AG10803 (cell line): ENCODE measurements around the gene MARCKSL1.

Source experiments
- DNase-seq: peaks from one replicate; pipeline ENCODE4 v3.0.0; 2010; ENCODE audit warnings: low read depth
- H3K4me3 ChIP-seq: 2 replicates; pipeline ENCODE4 v1.5.1; 2011; ENCODE audit warnings: mild to moderate bottlenecking, low read length, control low read depth
- TF ChIP-seq, protein P1 (sequence below): conservative IDR thresholded peaks from 2 replicates; pipeline ENCODE4 v1.5.1; 2011; ENCODE audit warnings: mild to moderate bottlenecking, low read length, control low read depth, inconsistent platforms

Gene MARCKSL1

DNA sequence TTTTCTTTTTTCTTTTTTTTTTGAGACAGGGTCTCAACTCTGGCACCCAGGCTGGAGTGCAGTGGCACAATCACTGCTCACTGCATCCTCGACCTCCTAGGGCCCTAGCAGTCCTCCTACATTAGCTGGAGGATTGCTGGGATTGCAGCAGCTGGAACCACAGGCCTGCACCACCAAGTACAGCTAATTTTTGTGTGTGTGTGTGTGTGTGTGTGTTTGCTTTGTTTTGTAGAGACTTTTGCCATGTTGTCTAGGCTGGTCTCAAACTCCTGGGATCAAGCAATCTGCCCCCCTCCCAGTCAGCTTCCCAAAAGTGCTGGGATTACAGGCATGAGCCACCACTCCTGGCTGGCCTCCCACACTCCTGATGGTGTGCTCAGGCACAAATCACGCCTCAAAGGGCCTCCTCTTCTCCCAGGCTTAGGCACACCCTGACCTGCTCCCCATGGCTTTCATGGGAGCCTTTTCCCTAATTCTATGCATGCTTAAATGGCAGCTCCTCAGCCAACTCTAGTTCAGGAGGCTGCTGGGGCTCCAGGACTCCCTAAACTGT, 16.9 kb upstream of the MARCKSL1 start:
- peak; percentile 33 for DNase-seq
- no peak overlapping the region for H3K4me3 ChIP-seq
- TF ChIP-seq, protein P1, sequence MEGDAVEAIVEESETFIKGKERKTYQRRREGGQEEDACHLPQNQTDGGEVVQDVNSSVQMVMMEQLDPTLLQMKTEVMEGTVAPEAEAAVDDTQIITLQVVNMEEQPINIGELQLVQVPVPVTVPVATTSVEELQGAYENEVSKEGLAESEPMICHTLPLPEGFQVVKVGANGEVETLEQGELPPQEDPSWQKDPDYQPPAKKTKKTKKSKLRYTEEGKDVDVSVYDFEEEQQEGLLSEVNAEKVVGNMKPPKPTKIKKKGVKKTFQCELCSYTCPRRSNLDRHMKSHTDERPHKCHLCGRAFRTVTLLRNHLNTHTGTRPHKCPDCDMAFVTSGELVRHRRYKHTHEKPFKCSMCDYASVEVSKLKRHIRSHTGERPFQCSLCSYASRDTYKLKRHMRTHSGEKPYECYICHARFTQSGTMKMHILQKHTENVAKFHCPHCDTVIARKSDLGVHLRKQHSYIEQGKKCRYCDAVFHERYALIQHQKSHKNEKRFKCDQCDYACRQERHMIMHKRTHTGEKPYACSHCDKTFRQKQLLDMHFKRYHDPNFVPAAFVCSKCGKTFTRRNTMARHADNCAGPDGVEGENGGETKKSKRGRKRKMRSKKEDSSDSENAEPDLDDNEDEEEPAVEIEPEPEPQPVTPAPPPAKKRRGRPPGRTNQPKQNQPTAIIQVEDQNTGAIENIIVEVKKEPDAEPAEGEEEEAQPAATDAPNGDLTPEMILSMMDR, result no peak

DNA sequence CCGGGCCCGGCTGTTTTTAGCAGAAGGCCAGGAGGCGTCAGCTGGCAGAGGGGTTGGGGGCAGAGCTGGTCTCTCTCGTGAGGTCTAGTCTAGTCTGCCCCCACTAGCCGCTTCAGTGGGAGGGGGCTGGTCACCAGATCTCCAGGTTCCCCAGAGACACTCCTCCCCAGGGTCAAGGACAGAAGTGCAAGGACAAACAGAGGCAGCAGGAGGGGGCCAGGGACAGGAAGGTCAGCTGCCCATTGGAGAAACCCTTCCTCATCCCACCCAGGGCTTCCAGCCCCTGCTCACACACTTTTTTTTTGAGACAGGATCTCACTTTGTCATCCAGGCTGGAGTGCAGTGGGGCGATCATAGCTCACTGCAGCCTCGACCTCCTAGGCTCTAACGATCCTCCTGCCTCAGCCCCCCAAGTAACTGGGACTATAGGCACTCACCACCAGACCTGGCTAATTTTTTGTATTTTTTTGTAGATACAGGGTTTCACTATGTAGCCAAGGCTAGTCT, 16.3 kb upstream of the MARCKSL1 start:
- peak overlapping the region; percentile 75 for H3K4me3 ChIP-seq
- TF ChIP-seq, protein P1, result no peak
- no peak for DNase-seq

DNA sequence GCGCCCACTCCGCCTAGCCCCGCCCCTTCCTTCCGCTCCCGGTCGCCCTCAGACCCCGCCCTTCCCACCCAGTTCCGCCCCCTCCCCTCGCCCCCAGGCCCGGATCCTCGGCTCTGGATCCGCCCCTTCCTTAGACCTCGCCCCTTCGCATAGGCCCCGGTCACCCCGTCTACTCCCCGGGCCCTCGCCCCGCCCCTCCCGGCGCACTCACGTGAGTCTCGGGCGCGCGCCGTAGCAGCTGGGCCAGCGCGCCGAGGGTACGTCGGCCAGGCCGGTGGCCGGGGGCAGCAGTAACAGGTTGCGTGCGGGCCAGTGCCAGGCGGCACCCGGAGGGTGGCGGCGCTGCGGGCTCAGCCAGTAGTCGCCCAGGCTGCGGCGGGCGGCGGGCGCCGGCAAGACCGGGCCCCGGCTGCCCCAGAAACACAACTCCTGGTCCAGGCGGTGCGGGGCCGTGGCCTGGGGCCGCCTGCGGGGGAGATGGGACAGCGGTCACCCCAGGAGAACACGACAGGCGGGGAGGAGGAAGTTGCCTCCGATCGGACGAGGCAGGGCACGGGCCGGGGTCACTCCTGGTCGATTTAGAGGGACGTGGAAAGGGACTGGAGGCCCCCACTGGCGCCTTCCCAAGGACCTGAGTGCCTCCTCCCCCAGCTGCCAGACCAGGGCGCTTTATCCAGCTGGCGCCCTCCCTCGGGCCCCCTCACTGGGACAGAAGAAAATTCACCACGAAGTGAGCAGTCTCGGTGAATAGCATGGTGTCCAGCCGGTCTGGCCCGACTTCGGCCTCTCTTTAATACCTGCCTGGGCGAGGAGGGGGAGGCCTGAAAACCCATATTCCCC, 15.6 kb upstream of the MARCKSL1 start:
- DNase-seq, result peak; percentile 89
- H3K4me3 ChIP-seq, result peak overlapping the region; percentile 75
- TF ChIP-seq, protein P1, result 0 out of 2 replicates have a peak, but pooled peaks have one; percentile 3

DNA sequence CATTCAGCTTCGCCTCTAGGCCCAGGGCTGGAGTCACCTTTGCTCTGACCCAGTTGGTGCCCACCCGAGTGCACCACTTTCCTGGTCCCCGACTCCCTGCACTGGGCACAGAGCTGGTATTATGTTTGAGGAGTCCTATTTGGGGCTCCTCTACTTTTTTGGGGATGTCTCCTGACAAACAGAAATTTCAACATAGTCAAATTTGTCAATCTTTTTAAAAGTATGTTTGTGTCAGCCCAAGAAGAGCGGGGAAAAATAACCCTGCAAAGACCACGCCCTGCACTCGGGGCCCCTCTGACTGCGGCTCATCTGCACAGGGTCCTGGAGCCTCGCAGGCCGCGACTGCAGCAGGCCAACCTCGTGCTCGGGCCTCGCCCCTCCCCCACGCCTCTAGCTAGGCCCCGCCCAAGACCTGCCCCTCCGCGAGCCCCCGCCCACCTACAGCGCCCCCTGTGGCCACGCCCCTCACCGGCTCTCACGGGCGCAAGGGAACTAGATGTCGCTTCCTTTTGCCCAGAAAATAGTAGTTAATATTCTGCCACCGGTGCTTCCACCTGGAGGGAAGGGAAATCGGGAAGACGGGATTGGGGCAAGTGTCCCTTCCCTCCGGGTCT, 14.9 kb upstream of the MARCKSL1 start:
- TF ChIP-seq, protein P1, result peak; percentile 57
- peak; percentile 58 for DNase-seq
- H3K4me3 ChIP-seq, result peak overlapping the region; percentile 75

DNA sequence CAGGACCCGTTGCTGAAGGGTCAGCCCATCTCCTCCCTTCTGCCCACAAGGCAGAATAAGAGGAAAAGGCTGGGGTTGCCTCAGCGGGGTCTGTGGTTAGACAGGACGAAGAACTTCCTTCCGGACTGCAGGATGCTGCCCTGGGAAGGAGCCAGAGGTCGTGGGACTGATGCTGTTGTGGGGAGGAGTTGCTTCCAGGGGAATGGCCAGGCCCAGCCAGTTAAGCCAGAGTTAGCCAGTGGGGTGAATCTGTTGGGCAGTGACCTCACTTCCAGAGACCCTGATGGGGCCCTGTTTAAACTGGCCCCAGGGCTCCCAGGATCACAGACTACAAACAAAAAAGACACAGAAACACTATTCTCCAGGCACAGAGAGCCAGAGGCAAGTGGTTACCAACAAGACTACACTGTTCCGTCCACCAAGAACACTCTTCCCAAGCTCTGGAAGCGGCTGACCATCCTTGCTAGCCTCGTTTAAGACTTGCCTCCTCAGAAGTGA, 13.2 kb upstream of the MARCKSL1 start:
- DNase-seq, result peak; percentile 18
- TF ChIP-seq, protein P1, result no peak
- no peak overlapping the region for H3K4me3 ChIP-seq

GRCh38 chr1:32346532-32347157, 10.6 kb upstream of the MARCKSL1 start:
- TF ChIP-seq, protein P1, result no peak
- DNase-seq, result no peak
- H3K4me3 ChIP-seq, result no peak overlapping the region
